H1 (cell line): ENCODE results near the gene PSMA5. TPM values are rescaled to one million over a fixed set of nuclear protein-coding genes. Genes with fewer than 3 reads are reported as not detected.

Experiments
- CBX8 ChIP-seq: fragments of 300-800, 300-1000 bp; sonication (generic); IDR thresholded peaks from 2 replicates; pipeline ENCODE4 v1.7.1; 2016; ENCODE audit warnings: low read depth, low read length, borderline replicate concordance
- CHD2 ChIP-seq: IDR thresholded peaks from 2 replicates; pipeline ENCODE4 v1.6.1; 2012; ENCODE audit warnings: low read length, improper control_type of control experiment
- KDM1A ChIP-seq: fragments of 200-600, 300-600 bp; sonication (generic); IDR thresholded peaks from 2 replicates; pipeline ENCODE4 v1.7.1; 2016; ENCODE audit warnings: mild to moderate bottlenecking, low read length, borderline replicate concordance
- KDM4A ChIP-seq: IDR thresholded peaks from one replicate; pipeline ENCODE4 v1.7.1; 2012; ENCODE audit warnings: low read depth, mild to moderate bottlenecking, moderate library complexity, low read length, inconsistent platforms; ENCODE audit not compliant: severe bottlenecking
- RAD21 ChIP-seq, 2 experiments: IDR thresholded peaks in 1 of 2; conservative IDR thresholded peaks in 1 of 2; 2 replicates each; pipeline ENCODE4 v1.6.1; 2011; ENCODE audit warnings: low read depth in 2 of 2, low read length in 2 of 2, improper control_type of control experiment in 1 of 2, inconsistent platforms in 1 of 2, mild to moderate bottlenecking in 1 of 2, moderate library complexity in 1 of 2
- TAF7 ChIP-seq: optimal IDR thresholded peaks from 2 replicates; pipeline ENCODE3; 2011; ENCODE audit warnings: low read depth, mild to moderate bottlenecking, inconsistent platforms, low read length, moderate library complexity, borderline replicate concordance
- polyA plus RNA-seq, 7 experiments: library from polyadenylated mRNA; depleted of rRNA in 3 of 7; stranded (reverse) in 5 of 7; unstranded in 2 of 7; fragments of >200 nt in 5 of 7; fragments of 200-250 nt in 2 of 7; gene quantifications; 1 replicate in 5 of 7; 2 replicates in 1 of 7; 4 replicates in 1 of 7; pipeline versions ENCODE4 v1.2.1 to v1.2.3, GENCODE V29; 2011 to 2013; ENCODE audit warnings: missing spikeins in 2 of 7, mixed read lengths in 2 of 7
- total RNA-seq: library from RNA; stranded (reverse); fragmentation: NEBNext Ultra II Directional; extraction: Animal tissue kit (Norgen Biotek cat#: 25700); gene quantifications from 2 replicates; pipeline ENCODE4 v1.2.1, GENCODE V29; 2021
- TF ChIP-seq, protein P1 (sequence below): IDR thresholded peaks from 2 replicates; pipeline ENCODE4 v1.6.1; 2012; ENCODE audit warnings: inconsistent platforms
- TF ChIP-seq, protein P2 (sequence below): IDR thresholded peaks from 2 replicates; pipeline ENCODE4 v1.6.1; 2012; ENCODE audit warnings: inconsistent platforms

Gene PSMA5
- total and polyA plus RNA-seq, 2 of the 8 experiments (the other 6 are each of a cell fraction or from before 2014, with no cell fraction given), result 140 to 166 TPM

DNA sequence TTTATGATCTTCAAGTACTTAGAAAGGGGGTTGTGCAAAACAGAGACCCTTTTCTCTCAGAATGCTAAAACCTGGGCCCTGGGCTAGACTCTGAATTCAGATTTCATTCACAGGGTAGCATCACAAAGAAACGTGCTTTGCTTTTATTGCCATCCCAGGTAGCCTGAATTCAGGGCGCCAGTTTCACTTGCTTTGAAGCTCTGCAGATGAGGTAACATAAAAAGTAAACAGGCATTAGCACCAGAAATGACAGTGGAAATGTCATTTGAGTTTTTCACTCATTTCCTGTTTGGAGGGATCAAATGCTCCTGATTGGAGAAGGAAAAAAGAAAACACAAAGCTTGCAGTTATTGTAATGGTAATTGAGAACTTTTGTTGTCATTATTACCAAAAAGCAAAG lies 42.7 kb upstream of the PSMA5 start (continued):
- TF ChIP-seq, protein P1, sequence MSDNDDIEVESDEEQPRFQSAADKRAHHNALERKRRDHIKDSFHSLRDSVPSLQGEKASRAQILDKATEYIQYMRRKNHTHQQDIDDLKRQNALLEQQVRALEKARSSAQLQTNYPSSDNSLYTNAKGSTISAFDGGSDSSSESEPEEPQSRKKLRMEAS, result no peak
- no peak for TF ChIP-seq KDM1A
- no peak for TF ChIP-seq TAF7
- no peak for TF ChIP-seq RAD21 (IDR thresholded peaks at IDR 0.05 in 1 of 2, conservative IDR thresholded peaks at IDR 0.05 in 1 of 2; ENCODE audit: low read depth in 2 of 2, low read length in 2 of 2)
- TF ChIP-seq CBX8, result no peak
- no peak for TF ChIP-seq CHD2
- no peak for TF ChIP-seq KDM4A
- TF ChIP-seq, protein P2, sequence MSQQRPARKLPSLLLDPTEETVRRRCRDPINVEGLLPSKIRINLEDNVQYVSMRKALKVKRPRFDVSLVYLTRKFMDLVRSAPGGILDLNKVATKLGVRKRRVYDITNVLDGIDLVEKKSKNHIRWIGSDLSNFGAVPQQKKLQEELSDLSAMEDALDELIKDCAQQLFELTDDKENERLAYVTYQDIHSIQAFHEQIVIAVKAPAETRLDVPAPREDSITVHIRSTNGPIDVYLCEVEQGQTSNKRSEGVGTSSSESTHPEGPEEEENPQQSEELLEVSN, result no peak
